Hepatic stellate cell (primary cell): ENCODE measurements around the gene LHFPL6.

Experiments used
- DNase-seq: peaks from one replicate; pipeline ENCODE4 v3.0.0; 2011; ENCODE audit warnings: low spot score

LHFPL6 gene

GRCh38 chr13:39590466-39591036 lies 12.4 kb downstream of the LHFPL6 start:
- DNase-seq: no peak

GRCh38 chr13:39588384-39588783 lies 14.6 kb downstream of the LHFPL6 start:
- DNase-seq: no peak

GRCh38 chr13:39587939-39588338 lies 15.1 kb downstream of the LHFPL6 start:
- no peak for DNase-seq

DNA sequence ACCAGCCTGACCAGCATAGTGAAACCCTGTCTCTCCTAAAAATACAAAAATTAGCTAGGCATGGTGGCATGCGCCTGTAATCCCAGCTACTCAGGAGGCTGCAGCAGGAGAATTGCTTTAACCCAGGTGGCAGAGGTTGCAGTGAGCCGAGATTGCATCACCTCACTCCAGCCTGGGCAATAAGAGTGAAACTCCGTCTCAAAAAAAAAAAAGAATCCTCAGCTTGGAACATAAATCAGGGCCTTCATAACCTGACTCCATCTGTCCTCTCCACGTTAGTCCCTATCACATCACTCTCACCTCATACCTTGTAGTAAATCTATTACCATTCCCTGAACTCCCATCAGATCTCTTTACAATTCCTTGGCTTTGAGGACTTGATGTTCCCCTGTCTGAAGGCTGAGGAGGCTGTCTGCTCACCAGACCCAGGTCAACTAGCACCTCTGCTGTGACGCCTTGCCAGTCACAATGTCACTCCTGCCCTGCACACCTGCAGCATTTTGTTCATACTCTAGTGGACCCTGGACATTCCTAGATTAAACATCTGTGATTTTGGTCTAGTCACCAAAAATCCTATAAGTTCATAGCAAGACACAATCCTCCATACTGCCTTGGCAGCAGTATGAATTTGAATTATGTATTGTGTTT lies 15.9 kb downstream of the LHFPL6 start:
- DNase-seq: no peak

GRCh38 chr13:39586151-39586550 lies 16.8 kb downstream of the LHFPL6 start:
- DNase-seq: no peak

DNA sequence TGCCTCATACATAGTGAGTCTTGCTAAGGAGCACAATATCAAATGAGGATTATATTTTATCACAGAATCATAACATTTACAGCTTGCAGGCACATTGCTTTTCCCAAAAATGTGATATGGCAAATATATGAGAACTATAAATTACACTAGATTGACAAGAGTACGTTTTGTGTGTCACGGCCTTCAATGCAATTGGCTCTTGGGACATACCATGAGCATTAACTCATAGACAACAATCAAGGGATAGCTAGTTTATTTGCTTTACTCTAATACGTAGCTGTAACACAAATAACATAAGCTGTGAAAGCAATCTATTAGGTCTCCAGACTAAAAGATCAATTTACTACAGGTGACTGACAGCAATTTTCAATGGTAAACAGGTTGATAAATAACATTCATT lies 17.8 kb downstream of the LHFPL6 start:
- DNase-seq: no peak

DNA sequence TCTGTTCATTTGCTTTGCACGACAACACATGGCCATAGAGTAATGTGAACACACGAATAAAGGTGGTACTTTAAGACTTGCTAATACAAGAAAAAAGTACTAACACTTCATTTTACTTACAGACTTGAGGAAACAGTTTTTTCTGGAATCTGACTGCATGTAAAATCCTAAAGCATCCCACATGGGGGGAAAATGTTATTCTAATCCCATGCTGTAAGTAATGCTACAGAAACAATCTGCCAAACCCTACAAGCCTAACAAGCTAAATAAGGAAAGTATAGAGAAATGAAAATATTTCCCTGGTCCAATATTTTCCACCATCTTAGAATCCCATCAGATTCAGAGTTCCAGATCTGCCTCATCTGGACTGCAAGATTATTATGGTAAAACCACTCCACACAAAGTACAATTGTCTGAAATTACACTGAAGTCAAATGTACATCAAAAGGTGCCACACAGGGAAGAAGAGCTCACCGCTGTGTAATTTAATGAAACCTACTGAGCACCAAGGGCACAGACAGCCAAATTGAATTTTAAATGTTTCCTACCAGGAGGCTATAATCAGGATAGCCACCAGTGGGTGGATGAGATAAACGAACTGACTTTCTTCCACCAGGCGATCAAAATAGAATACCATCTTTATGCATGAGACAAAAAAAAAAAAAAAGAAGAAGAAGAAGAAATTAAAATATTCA lies 22.0 kb downstream of the LHFPL6 start:
- no peak for DNase-seq

- no peak for DNase-seq
These were observed 24.1 kb downstream of the LHFPL6 start for GRCh38 chr13:39578821-39579291.

- no peak for DNase-seq
These were observed 25.0 kb downstream of the LHFPL6 start for GRCh38 chr13:39577838-39578491.

DNA sequence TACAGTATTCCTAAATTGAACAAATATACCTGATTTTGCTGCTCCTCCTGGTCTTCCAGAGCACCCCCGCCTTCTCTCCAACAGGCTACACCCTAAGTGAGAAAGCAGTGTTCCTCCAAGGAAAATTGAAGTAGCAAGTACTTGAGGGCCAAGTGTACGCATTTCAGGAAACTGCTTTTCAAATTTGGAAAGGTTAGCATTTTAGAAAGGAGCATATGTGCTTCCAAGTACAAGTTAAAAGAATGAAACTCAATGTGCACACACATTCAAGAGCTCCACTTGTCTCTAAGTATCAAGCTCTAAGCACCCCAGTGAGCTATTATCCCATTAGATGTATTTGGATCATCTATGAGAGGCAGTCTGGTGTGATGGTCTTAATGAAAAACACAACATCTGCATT lies 25.8 kb downstream of the LHFPL6 start:
- DNase-seq: no peak

DNA sequence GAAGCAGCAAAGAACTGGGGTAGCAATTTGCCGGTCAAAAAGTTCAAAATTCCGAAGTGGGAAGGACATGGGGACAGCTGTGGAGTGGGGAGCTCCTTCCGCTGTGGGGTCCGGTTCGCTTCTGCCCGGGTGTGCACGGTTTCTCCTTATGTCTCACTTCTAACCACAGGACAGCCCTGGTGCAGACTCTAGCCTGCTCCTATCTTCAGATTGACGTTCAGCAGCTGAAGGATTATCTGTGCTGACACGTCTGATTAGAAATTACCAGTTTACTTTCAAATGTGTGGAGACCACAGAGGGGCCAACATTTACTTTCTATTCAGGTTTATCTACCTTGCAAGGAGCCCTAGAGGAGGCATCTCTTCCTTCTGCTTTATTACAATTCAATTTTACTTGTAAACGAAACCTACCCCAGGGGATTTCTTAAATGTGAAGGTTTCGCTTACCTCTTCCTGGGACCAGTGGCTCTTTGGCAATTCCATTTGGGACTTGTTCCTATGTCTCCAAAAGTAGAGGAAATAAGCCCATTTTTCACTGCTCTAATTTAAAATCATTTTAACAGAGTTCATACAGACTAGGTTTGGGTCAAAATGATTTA lies 27.3 kb downstream of the LHFPL6 start:
- DNase-seq: no peak

DNA sequence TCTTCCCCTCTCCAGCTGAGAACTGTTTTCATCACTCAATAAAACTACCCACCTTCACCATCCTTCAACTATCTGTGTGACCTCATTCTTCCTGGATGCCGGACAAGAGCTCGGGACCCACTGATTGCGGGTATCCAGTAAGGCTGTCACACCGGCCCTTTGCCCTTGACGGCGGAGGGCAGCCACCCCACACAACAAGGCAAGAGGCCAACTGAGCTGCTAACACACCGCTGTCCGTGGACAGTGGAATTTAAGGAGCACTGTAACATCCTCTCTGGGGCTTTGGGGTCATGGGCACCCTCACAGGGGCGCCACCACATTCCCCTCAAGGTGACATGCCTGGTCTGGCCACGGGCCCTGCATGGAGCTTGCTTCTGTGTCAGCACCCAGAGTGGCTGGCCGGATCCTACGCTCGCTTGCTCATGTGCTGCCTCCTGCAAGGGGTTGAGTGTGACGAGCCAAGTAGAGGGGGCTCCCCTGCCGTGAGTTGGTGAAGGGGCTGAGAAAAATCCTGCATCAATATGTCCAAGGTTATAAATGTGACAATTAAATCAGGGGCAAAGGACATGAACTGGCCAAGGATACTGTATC lies 31.4 kb downstream of the LHFPL6 start:
- no peak for DNase-seq

DNA sequence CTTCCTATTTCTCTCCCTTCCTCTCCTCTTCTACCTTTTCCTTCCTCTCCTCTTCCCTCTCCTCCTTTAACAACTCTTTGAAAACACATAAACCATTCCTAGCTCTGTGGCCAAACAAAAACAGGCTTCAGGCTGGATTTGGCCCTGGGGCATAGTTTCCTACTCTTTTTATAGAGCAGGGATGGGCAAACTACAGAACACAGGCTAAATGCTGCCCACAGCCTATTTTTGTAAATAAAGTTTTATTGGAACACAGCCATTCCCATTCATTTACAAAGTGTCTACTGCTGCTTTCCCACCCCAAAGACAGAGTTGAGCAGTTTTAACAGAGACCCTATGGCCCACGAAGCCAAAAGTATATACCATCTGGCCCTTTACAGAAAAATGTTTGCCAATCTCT lies 35.4 kb downstream of the LHFPL6 start:
- DNase-seq: no peak

DNA sequence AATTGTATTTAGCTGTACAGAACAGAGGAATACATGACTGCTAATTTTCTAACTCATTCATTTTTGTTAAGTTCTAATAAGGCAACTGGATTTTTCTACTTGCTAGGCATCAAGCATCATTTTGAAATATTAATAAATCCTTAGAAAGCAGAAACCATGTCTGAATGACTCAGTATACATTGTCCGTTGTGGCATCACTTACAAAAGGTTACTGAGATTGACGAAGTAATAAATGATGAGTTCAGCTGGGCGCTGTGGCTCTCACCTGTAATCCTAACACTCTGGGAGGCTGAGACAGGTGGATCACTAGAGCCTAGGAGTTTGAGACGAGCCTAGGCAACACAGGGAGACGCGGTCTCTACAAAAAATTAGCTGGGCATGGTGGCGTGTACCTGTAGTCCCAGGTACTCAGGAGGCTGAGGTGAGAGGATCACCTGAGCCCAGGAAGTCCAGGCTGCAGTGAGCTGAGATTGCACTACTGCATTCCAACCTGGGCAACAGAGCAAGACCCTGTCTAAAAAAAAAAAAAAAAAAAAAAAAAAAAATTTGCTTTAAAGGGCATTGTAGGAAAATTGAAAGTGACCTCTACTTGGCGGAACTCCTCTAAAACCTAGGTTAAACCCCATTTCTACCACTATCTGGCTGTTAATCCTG lies 36.6 kb downstream of the LHFPL6 start:
- no peak for DNase-seq

DNA sequence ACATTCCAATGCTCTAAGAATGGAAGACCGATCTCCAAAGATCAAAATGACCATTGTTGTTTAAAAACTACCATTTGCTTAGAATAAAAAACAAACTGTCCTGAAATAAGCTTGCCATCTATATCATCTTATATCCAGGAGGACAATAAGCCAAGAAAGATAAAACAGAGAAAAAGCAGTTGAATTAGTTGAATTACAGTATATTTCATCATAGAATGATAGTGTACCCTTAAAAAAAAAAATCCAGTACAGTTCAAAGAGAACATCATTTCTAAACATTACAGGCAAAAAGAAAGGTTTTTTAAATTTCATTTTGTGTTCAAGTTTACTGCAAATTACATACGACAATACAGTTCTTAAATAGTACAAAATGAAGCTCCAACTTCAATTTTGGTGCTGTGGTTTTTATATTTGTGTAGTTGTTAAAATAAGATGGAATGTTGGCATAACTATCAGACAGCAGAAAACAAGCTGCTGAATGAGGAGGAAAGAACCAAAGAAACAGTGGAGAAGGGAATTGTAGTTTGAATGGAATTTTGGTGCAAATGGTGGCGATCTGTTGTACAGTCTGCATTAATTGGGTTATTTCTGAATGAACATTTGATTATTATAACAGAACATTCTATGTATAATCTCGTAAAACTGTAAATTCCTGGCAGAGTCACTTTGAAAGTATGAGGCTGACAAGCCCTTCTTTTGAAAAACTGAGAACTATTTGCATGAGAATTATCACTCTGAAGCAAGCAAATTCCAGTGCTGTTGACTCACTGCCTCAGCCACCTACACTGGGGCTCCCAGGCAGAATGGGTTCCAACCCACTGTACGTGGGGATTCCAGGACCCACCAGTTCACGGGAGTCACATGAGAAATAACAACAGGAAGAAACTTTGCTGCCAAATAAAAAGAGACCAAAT lies 37.7 kb downstream of the LHFPL6 start:
- DNase-seq: peak; percentile 78

- no peak for DNase-seq
These were observed 39.6 kb downstream of the LHFPL6 start for GRCh38 chr13:39563470-39563735.

DNA sequence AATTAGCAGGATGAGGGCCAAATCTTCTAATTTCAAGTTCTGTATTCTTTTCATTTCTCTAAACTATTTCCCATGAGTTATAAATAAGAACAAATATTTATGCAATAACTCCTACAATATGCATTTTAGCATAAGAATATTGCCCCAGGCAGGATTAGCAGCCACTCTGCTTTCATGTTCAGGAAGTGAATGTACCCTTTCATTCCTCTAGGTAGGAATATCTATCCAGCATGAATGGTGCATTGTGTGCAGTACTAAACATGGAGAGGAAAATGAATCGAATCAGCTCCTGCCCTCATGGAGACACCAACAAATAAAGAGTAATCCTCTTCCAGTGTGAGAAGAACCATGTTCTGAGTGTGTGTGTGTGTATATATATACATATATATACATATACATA lies 41.0 kb downstream of the LHFPL6 start:
- DNase-seq: no peak

DNA sequence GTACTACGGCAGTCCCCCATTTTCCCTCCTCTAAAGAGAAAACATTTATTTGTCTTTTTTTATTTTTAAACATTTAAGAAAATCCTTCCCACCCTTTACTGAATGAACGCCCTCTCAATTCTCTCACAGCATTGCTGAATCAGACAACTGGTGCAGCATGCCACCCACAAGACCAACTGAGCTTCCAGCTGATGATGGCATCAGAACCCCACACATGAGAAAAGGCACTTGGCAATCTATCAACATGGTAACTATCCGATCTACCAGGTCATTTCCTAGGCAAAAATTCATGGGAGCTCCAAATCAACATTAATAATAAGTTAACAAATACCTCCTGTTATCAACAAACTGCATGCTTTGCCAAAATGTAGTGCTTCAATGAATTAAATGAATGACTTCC lies 43.1 kb downstream of the LHFPL6 start:
- no peak for DNase-seq

GRCh38 chr13:39557285-39557955 lies 45.6 kb downstream of the LHFPL6 start:
- no peak for DNase-seq

- no peak for DNase-seq
These were observed 46.1 kb downstream of the LHFPL6 start for GRCh38 chr13:39556866-39557265.
